EH (cell line): ENCODE results near the gene BCAP29.

ENCODE experiments used
- DNase-seq: peaks from one replicate; pipeline ENCODE4 v3.0.0-alpha.2; 2015; ENCODE audit warnings: low read depth

BCAP29 gene

GRCh38 chr7:107582875-107583274 is 2.8 kb downstream of the BCAP29 start:
- DNase-seq = peak; percentile 13

- no peak for DNase-seq
These were observed 4.7 kb downstream of the BCAP29 start for GRCh38 chr7:107584716-107585115.

GRCh38 chr7:107588529-107589130 is 8.6 kb downstream of the BCAP29 start:
- DNase-seq = no peak

- peak; percentile 7 for DNase-seq
These were observed 11.4 kb downstream of the BCAP29 start for GRCh38 chr7:107591421-107591820.

- DNase-seq = peak; percentile 71
These were observed 12.4 kb downstream of the BCAP29 start for GRCh38 chr7:107592361-107593024.

- peak; percentile 17 for DNase-seq
These were observed 13.0 kb downstream of the BCAP29 start for GRCh38 chr7:107593025-107593410.

- DNase-seq = peak; percentile 97
These were observed 15.1 kb downstream of the BCAP29 start for GRCh38 chr7:107594961-107595737.

- peak; percentile 17 for DNase-seq
These were observed 17.0 kb downstream of the BCAP29 start for GRCh38 chr7:107596881-107597581.

GRCh38 chr7:107597582-107597916 is 17.5 kb downstream of the BCAP29 start:
- no peak for DNase-seq

GRCh38 chr7:107597953-107598352 is 17.9 kb downstream of the BCAP29 start:
- no peak for DNase-seq

GRCh38 chr7:107599262-107599661 is 19.2 kb downstream of the BCAP29 start:
- no peak for DNase-seq

- no peak for DNase-seq
These were observed 20.8 kb downstream of the BCAP29 start for GRCh38 chr7:107600816-107601215.

- no peak for DNase-seq
These were observed 25.3 kb downstream of the BCAP29 start for GRCh38 chr7:107605218-107605815.

GRCh38 chr7:107606303-107606702 is 26.3 kb downstream of the BCAP29 start:
- no peak for DNase-seq

- no peak for DNase-seq
These were observed 29.8 kb downstream of the BCAP29 start for GRCh38 chr7:107609811-107610261.

- peak; percentile 4 for DNase-seq
These were observed 30.3 kb downstream of the BCAP29 start for GRCh38 chr7:107610323-107610722.

- DNase-seq = no peak
These were observed 33.4 kb downstream of the BCAP29 start for GRCh38 chr7:107613439-107613838.

GRCh38 chr7:107613948-107614347 is 33.9 kb downstream of the BCAP29 start:
- peak; percentile 35 for DNase-seq

GRCh38 chr7:107614425-107614824 is 34.4 kb downstream of the BCAP29 start:
- DNase-seq = peak; percentile 88

- no peak for DNase-seq
These were observed 36.0 kb downstream of the BCAP29 start for GRCh38 chr7:107615910-107616680.

GRCh38 chr7:107622429-107622828 is 42.4 kb downstream of the BCAP29 start:
- DNase-seq = peak; percentile 86
